ENCODE results near the gene OSBPL10.
"Not testable (repeated sequence)": the region's sequence is repeated elsewhere in the genome, so short reads cannot be mapped to it uniquely, and the experiment has no call there.

OSBPL10 gene

GRCh38 chr3:31992995-31993394 lies 11.9 kb upstream of the OSBPL10 start:
- not testable (repeated sequence) for H3K9me3 ChIP-seq (ENCODE audit: control insufficient read depth in 2 of 2, low read length in 2 of 2); H3K4me3 ChIP-seq (ENCODE audit: low read length in 2 of 2); H3K27me3 ChIP-seq (ENCODE audit: control insufficient read depth in 2 of 2, insufficient read depth in 2 of 2, low read length in 2 of 2); H3K36me3 ChIP-seq (ENCODE audit: control insufficient read depth in 2 of 2, insufficient read depth in 2 of 2, low read length in 2 of 2); H3K9ac ChIP-seq (ENCODE audit: low read depth in 1 of 2, low read length in 2 of 2); H3K4me1 ChIP-seq (ENCODE audit: control insufficient read depth in 2 of 2, insufficient read depth in 2 of 2, low read length in 2 of 2); H3K27ac ChIP-seq (ENCODE audit: low read depth in 2 of 2, low read length in 2 of 2)

GRCh38 chr3:31988271-31988670 lies 7.2 kb upstream of the OSBPL10 start:
- Histone ChIP-seq H3K4me1 (ENCODE audit: control insufficient read depth in 2 of 2, insufficient read depth in 2 of 2, low read length in 2 of 2) (no peaks in the 10 kb centered on the region), H3K36me3 (ENCODE audit: control insufficient read depth in 2 of 2, insufficient read depth in 2 of 2, low read length in 2 of 2) (no peaks in the 10 kb centered on the region), H3K27ac (ENCODE audit: low read depth in 2 of 2, low read length in 2 of 2) (no peak overlapping the region), H3K27me3 (ENCODE audit: control insufficient read depth in 2 of 2, insufficient read depth in 2 of 2, low read length in 2 of 2) (no peaks in the 10 kb centered on the region), H3K4me3 (ENCODE audit: low read length in 2 of 2) (no peak overlapping the region), H3K9ac (ENCODE audit: low read depth in 1 of 2, low read length in 2 of 2) (no peak overlapping the region), H3K9me3 (ENCODE audit: control insufficient read depth in 2 of 2, low read length in 2 of 2) (peaks cover 5 to 6% of the 10 kb centered on the region in 2 donors)

- Histone ChIP-seq H3K27me3 (ENCODE audit: control insufficient read depth in 2 of 2, insufficient read depth in 2 of 2, low read length in 2 of 2) (no peaks in the 10 kb centered on the region), H3K4me3 (ENCODE audit: low read length in 2 of 2) (no peak overlapping the region), H3K9me3 (ENCODE audit: control insufficient read depth in 2 of 2, low read length in 2 of 2) (peaks cover 2 to 4% of the 10 kb centered on the region in 2 donors), H3K9ac (ENCODE audit: low read depth in 1 of 2, low read length in 2 of 2) (no peak overlapping the region), H3K4me1 (ENCODE audit: control insufficient read depth in 2 of 2, insufficient read depth in 2 of 2, low read length in 2 of 2) (peaks cover 5% of the 10 kb centered on the region in 2 donors), H3K36me3 (ENCODE audit: control insufficient read depth in 2 of 2, insufficient read depth in 2 of 2, low read length in 2 of 2) (no peaks in the 10 kb centered on the region), H3K27ac (ENCODE audit: low read depth in 2 of 2, low read length in 2 of 2) (no peak overlapping the region)
Observed at GRCh38 chr3:31985831-31986230, 4.8 kb upstream of the OSBPL10 start.

- H3K27ac ChIP-seq (ENCODE audit: low read depth in 2 of 2, low read length in 2 of 2): no peak overlapping the region
- no peak overlapping the region for H3K9ac ChIP-seq (ENCODE audit: low read depth in 1 of 2, low read length in 2 of 2)
- H3K4me1 ChIP-seq (ENCODE audit: control insufficient read depth in 2 of 2, insufficient read depth in 2 of 2, low read length in 2 of 2): peaks cover 5 to 11% of the 10 kb centered on the region in 2 donors
- H3K36me3 ChIP-seq (ENCODE audit: control insufficient read depth in 2 of 2, insufficient read depth in 2 of 2, low read length in 2 of 2): no peaks in the 10 kb centered on the region
- no peaks in the 10 kb centered on the region for H3K9me3 ChIP-seq (ENCODE audit: control insufficient read depth in 2 of 2, low read length in 2 of 2)
- no peak overlapping the region for H3K4me3 ChIP-seq (ENCODE audit: low read length in 2 of 2)
- no peaks in the 10 kb centered on the region for H3K27me3 ChIP-seq (ENCODE audit: control insufficient read depth in 2 of 2, insufficient read depth in 2 of 2, low read length in 2 of 2)
Observed at GRCh38 chr3:31984321-31984720, 3.3 kb upstream of the OSBPL10 start.

- H3K9ac ChIP-seq (ENCODE audit: low read depth in 1 of 2, low read length in 2 of 2): peak overlapping the region; percentile 76 to 86
- H3K9me3 ChIP-seq (ENCODE audit: control insufficient read depth in 2 of 2, low read length in 2 of 2): no peaks in the 10 kb centered on the region
- H3K27ac ChIP-seq (ENCODE audit: low read depth in 2 of 2, low read length in 2 of 2): peak overlapping the region; percentile 87 to 92
- no peaks in the 10 kb centered on the region for H3K36me3 ChIP-seq (ENCODE audit: control insufficient read depth in 2 of 2, insufficient read depth in 2 of 2, low read length in 2 of 2)
- peak overlapping the region; percentile 88 to 94 for H3K4me3 ChIP-seq (ENCODE audit: low read length in 2 of 2)
- no peaks in the 10 kb centered on the region for H3K27me3 ChIP-seq (ENCODE audit: control insufficient read depth in 2 of 2, insufficient read depth in 2 of 2, low read length in 2 of 2)
- H3K4me1 ChIP-seq (ENCODE audit: control insufficient read depth in 2 of 2, insufficient read depth in 2 of 2, low read length in 2 of 2): peaks cover 5 to 11% of the 10 kb centered on the region in 2 donors
Observed at GRCh38 chr3:31980530-31981205, 394 bp downstream of the OSBPL10 start.

GRCh38 chr3:31979001-31979697 lies 1.9 kb downstream of the OSBPL10 start:
- no peaks in the 10 kb centered on the region for H3K27me3 ChIP-seq (ENCODE audit: control insufficient read depth in 2 of 2, insufficient read depth in 2 of 2, low read length in 2 of 2)
- peak overlapping the region in 1 of 2 donors; percentile 8 for H3K4me3 ChIP-seq (ENCODE audit: low read length in 2 of 2)
- no peak overlapping the region for H3K27ac ChIP-seq (ENCODE audit: low read depth in 2 of 2, low read length in 2 of 2)

GRCh38 chr3:31978553-31978952 lies 2.5 kb downstream of the OSBPL10 start:
- Histone ChIP-seq H3K36me3 (ENCODE audit: control insufficient read depth in 2 of 2, insufficient read depth in 2 of 2, low read length in 2 of 2) (no peaks in the 10 kb centered on the region), H3K27me3 (ENCODE audit: control insufficient read depth in 2 of 2, insufficient read depth in 2 of 2, low read length in 2 of 2) (no peaks in the 10 kb centered on the region), H3K4me3 (ENCODE audit: low read length in 2 of 2) (no peak overlapping the region), H3K9ac (ENCODE audit: low read depth in 1 of 2, low read length in 2 of 2) (no peak overlapping the region), H3K9me3 (ENCODE audit: control insufficient read depth in 2 of 2, low read length in 2 of 2) (no peaks in the 10 kb centered on the region), H3K4me1 (ENCODE audit: control insufficient read depth in 2 of 2, insufficient read depth in 2 of 2, low read length in 2 of 2) (peaks cover 6 to 11% of the 10 kb centered on the region in 2 donors), H3K27ac (ENCODE audit: low read depth in 2 of 2, low read length in 2 of 2) (no peak overlapping the region)

More at GRCh38 chr3:31979001-31979697, 1.9 kb downstream of the OSBPL10 start:
- Histone ChIP-seq H3K4me1 (ENCODE audit: control insufficient read depth in 2 of 2, insufficient read depth in 2 of 2, low read length in 2 of 2) (peaks cover 5 to 11% of the 10 kb centered on the region in 2 donors), H3K9ac (ENCODE audit: low read depth in 1 of 2, low read length in 2 of 2) (no peak overlapping the region), H3K36me3 (ENCODE audit: control insufficient read depth in 2 of 2, insufficient read depth in 2 of 2, low read length in 2 of 2) (no peaks in the 10 kb centered on the region), H3K9me3 (ENCODE audit: control insufficient read depth in 2 of 2, low read length in 2 of 2) (no peaks in the 10 kb centered on the region)

- Histone ChIP-seq H3K9me3 (ENCODE audit: control insufficient read depth in 2 of 2, low read length in 2 of 2) (no peaks in the 10 kb centered on the region), H3K9ac (ENCODE audit: low read depth in 1 of 2, low read length in 2 of 2) (no peak overlapping the region), H3K36me3 (ENCODE audit: control insufficient read depth in 2 of 2, insufficient read depth in 2 of 2, low read length in 2 of 2) (no peaks in the 10 kb centered on the region)
Observed at GRCh38 chr3:31977736-31978135, 3.3 kb downstream of the OSBPL10 start.

GRCh38 chr3:31976302-31976701 lies 4.8 kb downstream of the OSBPL10 start:
- Histone ChIP-seq H3K27me3 (ENCODE audit: control insufficient read depth in 2 of 2, insufficient read depth in 2 of 2, low read length in 2 of 2) (no peaks in the 10 kb centered on the region), H3K4me3 (ENCODE audit: low read length in 2 of 2) (no peak overlapping the region), H3K9ac (ENCODE audit: low read depth in 1 of 2, low read length in 2 of 2) (no peak overlapping the region), H3K9me3 (ENCODE audit: control insufficient read depth in 2 of 2, low read length in 2 of 2) (no peaks in the 10 kb centered on the region), H3K4me1 (ENCODE audit: control insufficient read depth in 2 of 2, insufficient read depth in 2 of 2, low read length in 2 of 2) (peaks cover 2 to 7% of the 10 kb centered on the region in 2 donors), H3K36me3 (ENCODE audit: control insufficient read depth in 2 of 2, insufficient read depth in 2 of 2, low read length in 2 of 2) (no peaks in the 10 kb centered on the region), H3K27ac (ENCODE audit: low read depth in 2 of 2, low read length in 2 of 2) (no peak overlapping the region)

More at GRCh38 chr3:31977736-31978135, 3.3 kb downstream of the OSBPL10 start:
- Histone ChIP-seq H3K4me1 (ENCODE audit: control insufficient read depth in 2 of 2, insufficient read depth in 2 of 2, low read length in 2 of 2) (peaks cover 6 to 11% of the 10 kb centered on the region in 2 donors), H3K4me3 (ENCODE audit: low read length in 2 of 2) (no peak overlapping the region), H3K27ac (ENCODE audit: low read depth in 2 of 2, low read length in 2 of 2) (no peak overlapping the region), H3K27me3 (ENCODE audit: control insufficient read depth in 2 of 2, insufficient read depth in 2 of 2, low read length in 2 of 2) (no peaks in the 10 kb centered on the region)

GRCh38 chr3:31974964-31975363 lies 6.1 kb downstream of the OSBPL10 start:
- no peak overlapping the region for H3K27ac ChIP-seq (ENCODE audit: low read depth in 2 of 2, low read length in 2 of 2)
- H3K4me1 ChIP-seq (ENCODE audit: control insufficient read depth in 2 of 2, insufficient read depth in 2 of 2, low read length in 2 of 2): peaks cover 0 to 4% of the 10 kb centered on the region in 2 donors
- H3K9ac ChIP-seq (ENCODE audit: low read depth in 1 of 2, low read length in 2 of 2): no peak overlapping the region
- H3K27me3 ChIP-seq (ENCODE audit: control insufficient read depth in 2 of 2, insufficient read depth in 2 of 2, low read length in 2 of 2): no peaks in the 10 kb centered on the region
- no peaks in the 10 kb centered on the region for H3K36me3 ChIP-seq (ENCODE audit: control insufficient read depth in 2 of 2, insufficient read depth in 2 of 2, low read length in 2 of 2)
- no peak overlapping the region for H3K4me3 ChIP-seq (ENCODE audit: low read length in 2 of 2)
- H3K9me3 ChIP-seq (ENCODE audit: control insufficient read depth in 2 of 2, low read length in 2 of 2): no peaks in the 10 kb centered on the region

Data from mucosa of rectum (tissue), 2 donors.